H1 (cell line): Measurements from ENCODE around the gene SMIM17. TPM values are rescaled to one million over a fixed set of nuclear protein-coding genes. Genes with fewer than 3 reads are reported as not detected.

Source experiments
- CTCF ChIA-PET: fragments of 300-600 bp; sonication (Branson Sonifier 250); formaldehyde crosslinking; loops from one replicate; lab custom pipeline; 2021; ENCODE audit not compliant: partially characterized antibody; lab: Charles Lee
- POLR2A ChIA-PET: fragments of 300-600 bp; sonication (Branson Sonifier 250); formaldehyde crosslinking; loops from one replicate; lab custom pipeline; 2021; ENCODE audit warnings: inconsistent platforms; ENCODE audit not compliant: partially characterized antibody; lab: Charles Lee
- DNase-seq, 2 experiments: peaks; one replicate each; pipeline versions ENCODE4 v3.0.0 to v3.0.0-alpha.2; 2010 to 2022; ENCODE audit warnings: low spot score in 2 of 2, low read depth in 1 of 2, mixed read lengths in 1 of 2
- FAIRE-seq: peaks from 2 replicates; lab custom pipeline; 2011; peaks lifted over from hg19 to GRCh38; lab: Jason Lieb, UNC
- H2AFZ ChIP-seq: 2 replicates; pipeline ENCODE4 v1.8.1; 2012; ENCODE audit warnings: low read length, inconsistent platforms
- H2AK5ac ChIP-seq: 2 replicates; pipeline ENCODE4 v1.6.1; 2013; ENCODE audit warnings: low read depth, low read length
- H2BK120ac ChIP-seq: replicated peaks from 2 replicates; pipeline ENCODE3; 2013; ENCODE audit warnings: low read depth, low read length, inconsistent platforms
- H2BK12ac ChIP-seq: 2 replicates; pipeline ENCODE4 v1.6.1; 2013; ENCODE audit warnings: low read depth, low read length
- H2BK15ac ChIP-seq: 2 replicates; pipeline ENCODE4 v1.6.1; 2013; ENCODE audit warnings: low read length
- H2BK20ac ChIP-seq: 2 replicates; pipeline ENCODE4 v1.6.1; 2013; ENCODE audit warnings: low read length
- H2BK5ac ChIP-seq: 2 replicates; pipeline ENCODE4 v1.6.1; 2013; ENCODE audit warnings: low read depth, low read length
- H3K14ac ChIP-seq: 2 replicates; pipeline ENCODE4 v1.6.1; 2013; ENCODE audit warnings: inconsistent platforms; ENCODE audit not compliant: insufficient read length
- H3K18ac ChIP-seq: 2 replicates; pipeline ENCODE4 v1.6.1; 2013; ENCODE audit warnings: low read length; ENCODE audit errors: extremely low read depth
- H3K23ac ChIP-seq: 2 replicates; pipeline ENCODE4 v1.6.1; 2013; ENCODE audit warnings: inconsistent platforms; ENCODE audit not compliant: insufficient read length
- H3K23me2 ChIP-seq: 2 replicates; pipeline ENCODE4 v1.6.1; 2013; ENCODE audit warnings: low read depth, low read length
- H3K27ac ChIP-seq: 2 replicates; pipeline ENCODE4 v1.6.1; 2011; ENCODE audit warnings: low read depth, low read length, inconsistent platforms
- H3K27me3 ChIP-seq, 4 experiments: replicated peaks in 1 of 4; 1 replicate in 1 of 4; 2 replicates in 3 of 4; pipeline versions ENCODE4 v1.6.1 to v1.8.1; 2011 to 2013; ENCODE audit warnings: low read length in 3 of 4, mild to moderate bottlenecking in 3 of 4, inconsistent platforms in 2 of 4, mixed read lengths in 2 of 4, moderate library complexity in 1 of 4; ENCODE audit not compliant: control insufficient read depth in 3 of 4, insufficient read depth in 3 of 4; ENCODE audit errors: extremely low read depth in 1 of 4
- H3K36me3 ChIP-seq, 4 experiments: 2 replicates each; pipeline versions ENCODE4 v1.6.1 to v1.8.1; 2011 to 2013; ENCODE audit warnings: mild to moderate bottlenecking in 4 of 4, low read length in 3 of 4, moderate library complexity in 2 of 4, control low read depth in 1 of 4, inconsistent platforms in 1 of 4; ENCODE audit not compliant: insufficient read depth in 4 of 4, control insufficient read depth in 2 of 4
- H3K4ac ChIP-seq: replicated peaks from 2 replicates; pipeline ENCODE3; 2013; ENCODE audit warnings: low read length, low read depth, mixed read lengths, inconsistent platforms; ENCODE audit not compliant: insufficient read length
- H3K4me1 ChIP-seq, 4 experiments: replicated peaks in 1 of 4; 1 replicate in 1 of 4; 2 replicates in 3 of 4; pipeline versions ENCODE4 v1.6.1 to v1.8.1; 2011 to 2013; ENCODE audit warnings: low read length in 3 of 4, inconsistent platforms in 2 of 4, mixed read lengths in 1 of 4; ENCODE audit not compliant: insufficient read depth in 4 of 4, control insufficient read depth in 3 of 4
- H3K4me2 ChIP-seq, 2 experiments: 2 replicates each; pipeline versions ENCODE4 v1.6.1 to v1.8.1; 2011 to 2013; ENCODE audit warnings: low read depth in 2 of 2, low read length in 2 of 2, control low read depth in 1 of 2, inconsistent platforms in 1 of 2, mild to moderate bottlenecking in 1 of 2; ENCODE audit not compliant: insufficient read depth in 1 of 2
- H3K4me3 ChIP-seq, 4 experiments: fragments of 200-600, 300-600 bp in 1 of 4; sonication (generic), shearing (Covaris generic), sonication (Bioruptor Twin) in 1 of 4; 2 replicates each; pipeline versions ENCODE4 v1.5.1 to v1.8.1; 2011 to 2016; ENCODE audit warnings: low read length in 4 of 4, low read depth in 3 of 4, control low read depth in 2 of 4, inconsistent platforms in 2 of 4, mild to moderate bottlenecking in 2 of 4, mixed read lengths in 1 of 4, moderate library complexity in 1 of 4; ENCODE audit not compliant: insufficient read depth in 2 of 4; ENCODE audit errors: extremely low read depth in 1 of 4
- H3K56ac ChIP-seq: replicated peaks from 2 replicates; pipeline ENCODE3; 2013; ENCODE audit warnings: low read depth, mild to moderate bottlenecking, mixed read lengths, low read length, inconsistent platforms; ENCODE audit not compliant: insufficient read length
- H3K79me1 ChIP-seq: 2 replicates; pipeline ENCODE4 v1.6.1; 2013; ENCODE audit warnings: low read depth, low read length, control low read depth
- H3K79me2 ChIP-seq, 2 experiments: 2 replicates each; pipeline versions ENCODE4 v1.6.1 to v1.8.1; 2012 to 2013; ENCODE audit warnings: low read length in 2 of 2, mild to moderate bottlenecking in 2 of 2, inconsistent platforms in 1 of 2; ENCODE audit not compliant: insufficient read depth in 2 of 2, control insufficient read depth in 1 of 2
- H3K9ac ChIP-seq, 4 experiments: replicated peaks in 1 of 4; 1 replicate in 1 of 4; 2 replicates in 3 of 4; pipeline versions ENCODE4 v1.6.1 to v1.8.1; 2011 to 2013; ENCODE audit warnings: low read depth in 3 of 4, low read length in 3 of 4, control low read depth in 2 of 4, mild to moderate bottlenecking in 2 of 4, moderate library complexity in 2 of 4, inconsistent platforms in 1 of 4; ENCODE audit errors: extremely low read depth in 1 of 4
- H3K9me3 ChIP-seq, 2 experiments: 2 replicates each; pipeline versions ENCODE4 v1.6.1 to v1.8.1; 2012 to 2013; ENCODE audit warnings: mild to moderate bottlenecking in 2 of 2, moderate library complexity in 2 of 2, control low read depth in 1 of 2, inconsistent platforms in 1 of 2, low read depth in 1 of 2, low read length in 1 of 2, mixed read lengths in 1 of 2; ENCODE audit not compliant: insufficient read depth in 2 of 2
- H4K20me1 ChIP-seq, 2 experiments: replicated peaks in 1 of 2; 2 replicates each; pipeline versions ENCODE3 to v1.8.1; 2011 to 2013; ENCODE audit warnings: inconsistent platforms in 2 of 2, low read length in 2 of 2, mild to moderate bottlenecking in 1 of 2; ENCODE audit not compliant: insufficient read depth in 2 of 2, control insufficient read depth in 1 of 2
- H4K5ac ChIP-seq: 2 replicates; pipeline ENCODE4 v1.6.1; 2013; ENCODE audit warnings: low read length, low read depth, mixed read lengths, inconsistent platforms; ENCODE audit not compliant: insufficient read length
- H4K8ac ChIP-seq: 2 replicates; pipeline ENCODE4 v1.8.0; 2013; ENCODE audit warnings: mild to moderate bottlenecking, moderate library complexity, low read length, inconsistent platforms; ENCODE audit not compliant: insufficient read depth; ENCODE audit errors: extremely low read depth
- H4K91ac ChIP-seq: replicated peaks from 2 replicates; pipeline ENCODE3; 2013; ENCODE audit warnings: low read length, mixed read lengths, inconsistent platforms; ENCODE audit not compliant: insufficient read length
- CBX8 ChIP-seq: fragments of 300-800, 300-1000 bp; sonication (generic); IDR thresholded peaks from 2 replicates; pipeline ENCODE4 v1.7.1; 2016; ENCODE audit warnings: low read depth, low read length, borderline replicate concordance
- SIX5 ChIP-seq: IDR thresholded peaks from 2 replicates; pipeline ENCODE4 v1.6.1; 2011; ENCODE audit warnings: mild to moderate bottlenecking, low read depth, low read length
- WGBS, 2 experiments: shearing (Covaris generic) in 1 of 2; methylation state at CpG; one replicate each; pipeline versions ENCODE4 v1.1.6 to v1.1.7; 2013 to 2015; ENCODE audit warnings: low lambda C conversion rate in 2 of 2, mixed read lengths in 2 of 2, inconsistent platforms in 1 of 2, low coverage in 1 of 2, missing lambda C conversion rate in 1 of 2; ENCODE audit not compliant: insufficient replicate concordance in 2 of 2, insufficient coverage in 1 of 2, insufficient read length in 1 of 2; ENCODE audit errors: extremely low coverage in 1 of 2, missing lambda C conversion rate in 1 of 2; 5-methylcytosine and 5-hydroxymethylcytosine counted together
- polyA plus RNA-seq, 7 experiments: library from polyadenylated mRNA; depleted of rRNA in 3 of 7; stranded (reverse) in 5 of 7; unstranded in 2 of 7; fragments of >200 nt in 5 of 7; fragments of 200-250 nt in 2 of 7; gene quantifications; 1 replicate in 5 of 7; 2 replicates in 1 of 7; 4 replicates in 1 of 7; pipeline versions ENCODE4 v1.2.1 to v1.2.3, GENCODE V29; 2011 to 2013; ENCODE audit warnings: missing spikeins in 2 of 7, mixed read lengths in 2 of 7
- total RNA-seq: library from RNA; stranded (reverse); fragmentation: NEBNext Ultra II Directional; extraction: Animal tissue kit (Norgen Biotek cat#: 25700); gene quantifications from 2 replicates; pipeline ENCODE4 v1.2.1, GENCODE V29; 2021

Gene SMIM17
- total and polyA plus RNA-seq, 2 of the 8 experiments (the other 6 are each of a cell fraction or from before 2014, with no cell fraction given) = 0.06 TPM; not detected in 1

GRCh38 chr19:56705939-56706338 lies 63.0 kb downstream of the SMIM17 start:
- 76% methylated on average over 1 of the region's 1 CpG; no CpG with 5 or more reads in 1 of the 2 experiments for WGBS, 2 experiments
- TF ChIP-seq SIX5 (no peak), CBX8 (no peak)

More at GRCh38 chr19:56705939-56706338, 63.0 kb downstream of the SMIM17 start:
- Histone ChIP-seq H3K4me2 (no peak overlapping the region), H3K9me3 (peaks cover 42 to 55% of the 10 kb centered on the region in 2 experiments), H3K4me3 (no peak overlapping the region), H3K27me3 (no peaks in the 10 kb centered on the region), H2BK20ac (no peak overlapping the region), H3K14ac (no peak overlapping the region), H3K27ac (no peak overlapping the region), H3K56ac (no peak overlapping the region), H3K23ac (no peak overlapping the region), H3K36me3 (no peaks in the 10 kb centered on the region), H3K9ac (no peak overlapping the region), H3K79me2 (no peaks in the 10 kb centered on the region), H2BK15ac (no peak overlapping the region), H2BK120ac (no peak overlapping the region), H2AK5ac (no peak overlapping the region), H3K4ac (no peak overlapping the region), H4K20me1 (no peaks in the 10 kb centered on the region), H2BK5ac (no peak overlapping the region), H2AFZ (no peak overlapping the region), H4K91ac (no peak overlapping the region), H3K4me1 (no peaks in the 10 kb centered on the region), H2BK12ac (no peak overlapping the region), H3K18ac (no peak overlapping the region), H3K79me1 (no peaks in the 10 kb centered on the region), H3K23me2 (no peaks in the 10 kb centered on the region), H4K5ac (no peak overlapping the region), H4K8ac (no peak overlapping the region)
- CTCF ChIA-PET = no interaction called here
- no peak for DNase-seq
- POLR2A ChIA-PET = no interaction called here
- no peak for FAIRE-seq
